BLaER1 treated with 17β-estradiol and CSF1 and Interleukin-3, amounts not matched to agents 10 nM and 100 nM (cell line): ENCODE data around the gene KLHL40.

Experiments
- H3K27ac ChIP-seq, 11 experiments: shearing (Covaris generic); formaldehyde crosslinking; 2 replicates each; pipeline ENCODE4 v1.8.1; 2022
- H3K27me3 ChIP-seq, 11 experiments: shearing (Covaris generic); formaldehyde crosslinking; 2 replicates each; pipeline ENCODE4 v1.8.1; 2022
- H3K36me3 ChIP-seq, 11 experiments: shearing (Covaris generic); formaldehyde crosslinking; 2 replicates each; pipeline ENCODE4 v1.8.1; 2022
- H3K4me1 ChIP-seq, 10 experiments: shearing (Covaris generic); formaldehyde crosslinking; 2 replicates each; pipeline ENCODE4 v1.8.1; 2022
- H3K4me2 ChIP-seq, 11 experiments: shearing (Covaris generic); formaldehyde crosslinking; 2 replicates each; pipeline ENCODE4 v1.8.1; 2022
- H3K4me3 ChIP-seq, 10 experiments: shearing (Covaris generic); formaldehyde crosslinking; 2 replicates each; pipeline ENCODE4 v1.8.1; 2022
- H3K9ac ChIP-seq, 11 experiments: shearing (Covaris generic); formaldehyde crosslinking; 2 replicates each; pipeline ENCODE4 v1.8.1; 2022
- H3K9me3 ChIP-seq, 11 experiments: shearing (Covaris generic); formaldehyde crosslinking; replicated peaks in 1 of 11; 2 replicates each; pipeline ENCODE4 v1.8.1; 2022
- H4K20me1 ChIP-seq, 11 experiments: shearing (Covaris generic); formaldehyde crosslinking; 2 replicates each; pipeline ENCODE4 v1.8.1; 2022
- Cebpa-rat ChIP-seq, 11 experiments: shearing (Covaris generic); IDR thresholded peaks; 2 replicates each; pipeline ENCODE4 v1.8.1; 2022

KLHL40 gene

DNA sequence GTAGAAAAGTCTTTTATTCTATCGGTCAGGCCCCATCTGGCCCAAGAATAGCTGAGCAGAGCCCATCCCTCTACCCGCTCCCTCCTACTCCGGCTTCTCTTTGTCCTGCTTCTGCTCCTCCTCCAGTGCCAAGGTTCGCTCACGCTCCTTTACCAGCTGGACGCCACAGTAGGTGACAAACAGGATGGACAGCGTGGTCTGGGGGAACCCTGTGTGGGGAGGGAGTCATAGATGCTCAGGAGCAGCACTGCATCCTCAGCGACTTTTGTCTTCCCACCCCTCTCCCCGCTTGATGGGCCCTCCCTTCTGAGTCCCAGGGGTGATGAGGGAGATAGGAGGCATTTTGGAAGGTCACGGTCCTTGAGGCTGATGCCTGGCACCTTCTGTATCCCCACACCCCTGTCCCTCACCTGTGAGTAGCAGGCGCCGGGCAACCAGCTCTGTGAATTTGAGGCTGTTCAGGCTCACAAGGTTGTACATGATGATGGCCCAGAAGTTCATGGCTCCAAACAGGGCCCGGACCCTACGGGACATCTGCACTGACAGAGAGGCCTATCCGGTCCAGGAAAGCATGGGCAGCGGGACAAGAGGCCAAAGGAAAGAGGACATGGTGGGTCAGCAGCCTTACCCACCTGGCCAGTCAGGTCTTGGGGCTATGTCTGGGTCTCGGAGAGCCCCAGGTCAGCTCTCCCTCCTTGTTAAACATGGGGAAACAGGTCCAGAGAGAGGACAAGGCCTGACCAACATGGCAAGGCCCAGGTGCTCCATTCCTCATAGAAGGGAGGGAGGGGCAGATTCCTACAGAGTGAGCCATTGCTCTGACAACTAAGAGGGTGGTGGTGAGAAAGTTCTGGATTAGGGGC lies 7.6 kb downstream of the KLHL40 start:
- no peaks in the 10 kb centered on the region for H3K36me3 ChIP-seq
- H3K4me3 ChIP-seq = no peak overlapping the region
- TF ChIP-seq Cebpa-rat (IDR thresholded peaks at IDR 0.05) = no peak
- peak overlapping the region in 2 of 11 experiments; percentile 66 to 71; a peak in 1 of 22 replicates for H3K4me2 ChIP-seq
- no peaks in the 10 kb centered on the region for H3K27me3 ChIP-seq
- H4K20me1 ChIP-seq = no peaks in the 10 kb centered on the region
- H3K4me1 ChIP-seq = peaks cover 0 to 38% (median 21%) of the 10 kb centered on the region in 10 experiments; a peak in 14 of 20 replicates
- H3K27ac ChIP-seq = no peak overlapping the region
- no peak overlapping the region for H3K9ac ChIP-seq
- no peaks in the 10 kb centered on the region for H3K9me3 ChIP-seq

DNA sequence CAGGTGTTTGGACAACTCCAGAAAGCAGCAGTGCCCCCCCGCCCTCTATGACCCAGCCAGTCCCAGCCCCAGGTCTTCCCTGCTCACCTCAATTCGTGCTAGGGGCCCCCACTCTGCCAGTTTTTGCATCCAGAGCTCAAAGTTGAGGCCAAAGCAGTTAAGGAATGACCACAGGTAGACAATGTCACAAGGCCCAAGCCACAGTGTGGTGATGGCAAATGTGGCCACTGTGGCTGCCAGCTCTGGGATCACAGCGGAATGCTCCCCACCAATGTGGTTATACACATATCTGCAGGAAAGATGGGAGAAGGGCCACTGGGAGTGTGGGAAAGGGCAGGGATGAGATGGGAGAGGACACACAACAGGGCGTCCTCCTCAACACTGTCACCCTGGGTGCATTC lies 8.2 kb downstream of the KLHL40 start:
- Histone ChIP-seq H3K4me3 (no peak overlapping the region), H3K4me1 (peaks cover 0 to 37% (median 22%) of the 10 kb centered on the region in 10 experiments; a peak in 17 of 20 replicates), H3K27me3 (no peaks in the 10 kb centered on the region), H3K9me3 (no peaks in the 10 kb centered on the region), H3K36me3 (no peaks in the 10 kb centered on the region), H3K9ac (no peak overlapping the region), H4K20me1 (peaks cover 0 to 2% (median 0%) of the 10 kb centered on the region in 11 experiments; a peak in 2 of 22 replicates), H3K27ac (no peak overlapping the region), H3K4me2 (no peak overlapping the region)
- TF ChIP-seq Cebpa-rat (IDR thresholded peaks at IDR 0.05) = no peak

DNA sequence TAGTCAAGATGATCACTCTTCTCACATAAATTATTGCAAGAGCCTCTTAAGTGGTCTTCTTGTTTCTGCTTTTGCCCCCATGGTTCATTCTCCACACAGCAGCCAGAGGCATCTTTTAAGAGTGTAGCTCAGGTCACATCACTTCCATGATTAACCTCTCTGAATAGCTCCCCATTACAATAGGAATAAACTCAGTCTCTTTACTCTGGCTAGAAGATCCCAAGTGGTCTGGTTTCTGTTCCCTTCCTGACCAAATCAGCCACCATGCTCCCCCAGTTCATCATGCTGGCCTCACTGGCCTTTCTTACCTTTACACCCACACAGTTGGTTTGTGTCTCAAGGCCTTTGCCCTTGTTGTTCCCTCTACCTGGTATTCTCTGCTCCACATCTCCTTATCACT lies 9.0 kb downstream of the KLHL40 start:
- Histone ChIP-seq H3K4me1 (peaks cover 0 to 40% (median 26%) of the 10 kb centered on the region in 10 experiments; a peak in 17 of 20 replicates), H3K9me3 (no peaks in the 10 kb centered on the region), H4K20me1 (peaks cover 0 to 8% (median 0%) of the 10 kb centered on the region in 11 experiments; a peak in 2 of 22 replicates), H3K27me3 (no peaks in the 10 kb centered on the region), H3K4me2 (no peak overlapping the region), H3K4me3 (no peak overlapping the region), H3K36me3 (no peaks in the 10 kb centered on the region), H3K9ac (no peak overlapping the region), H3K27ac (no peak overlapping the region)
- TF ChIP-seq Cebpa-rat (IDR thresholded peaks at IDR 0.05) = no peak

DNA sequence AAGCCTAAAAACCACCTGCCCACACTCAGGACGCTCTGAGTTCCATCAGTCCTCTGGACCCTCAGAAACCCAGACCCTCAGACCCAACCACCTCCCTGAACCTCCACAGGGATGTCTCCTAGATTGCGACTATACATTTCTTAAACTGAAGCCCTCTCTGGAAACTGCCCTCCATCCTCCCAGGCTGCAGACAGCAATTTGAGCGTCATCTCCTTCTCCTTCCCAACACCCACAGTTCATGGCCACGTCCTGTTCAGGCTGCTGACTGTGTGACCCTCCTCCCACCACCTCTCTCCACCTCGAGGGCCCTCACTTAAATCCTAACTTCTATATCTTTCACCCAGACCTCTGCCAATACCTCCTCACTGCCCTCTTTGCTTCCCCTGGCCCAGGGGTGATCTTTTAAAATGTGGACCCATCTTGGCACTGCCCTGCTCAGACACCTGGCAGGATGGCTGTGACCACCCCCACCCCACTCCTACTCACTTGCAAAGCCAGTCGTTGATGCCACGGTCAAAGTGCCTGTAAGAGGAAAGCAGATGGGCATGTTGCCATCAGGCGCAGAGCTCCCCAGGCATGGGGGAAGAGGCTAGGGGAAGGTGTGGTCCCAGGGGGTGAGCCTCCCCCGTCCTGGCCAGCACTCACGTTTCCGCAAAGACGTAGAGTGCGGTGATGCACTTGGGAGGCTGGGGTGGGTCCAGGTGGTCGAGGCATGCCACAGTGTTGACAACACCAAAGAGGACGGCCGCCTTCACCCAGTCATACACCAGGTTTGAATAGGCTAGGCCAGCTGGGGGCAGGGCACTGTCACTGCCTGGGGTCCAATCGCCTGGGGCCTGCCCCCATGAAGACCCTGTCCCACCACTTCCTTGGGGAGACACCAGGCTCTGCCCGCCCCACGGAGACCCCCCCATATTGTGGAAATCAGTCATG lies 11.3 kb downstream of the KLHL40 start:
- H3K27ac ChIP-seq = no peak overlapping the region
- H3K27me3 ChIP-seq = no peaks in the 10 kb centered on the region
- H3K4me2 ChIP-seq = no peak overlapping the region
- no peak overlapping the region for H3K4me3 ChIP-seq
- peaks cover 0 to 18% (median 0%) of the 10 kb centered on the region in 11 experiments; a peak in 4 of 22 replicates for H4K20me1 ChIP-seq
- H3K36me3 ChIP-seq = no peaks in the 10 kb centered on the region
- peaks cover 6 to 27% (median 17%) of the 10 kb centered on the region in 10 experiments; a peak in 18 of 20 replicates for H3K4me1 ChIP-seq
- H3K9ac ChIP-seq = no peak overlapping the region
- H3K9me3 ChIP-seq = no peaks in the 10 kb centered on the region
- TF ChIP-seq Cebpa-rat (IDR thresholded peaks at IDR 0.05) = no peak

DNA sequence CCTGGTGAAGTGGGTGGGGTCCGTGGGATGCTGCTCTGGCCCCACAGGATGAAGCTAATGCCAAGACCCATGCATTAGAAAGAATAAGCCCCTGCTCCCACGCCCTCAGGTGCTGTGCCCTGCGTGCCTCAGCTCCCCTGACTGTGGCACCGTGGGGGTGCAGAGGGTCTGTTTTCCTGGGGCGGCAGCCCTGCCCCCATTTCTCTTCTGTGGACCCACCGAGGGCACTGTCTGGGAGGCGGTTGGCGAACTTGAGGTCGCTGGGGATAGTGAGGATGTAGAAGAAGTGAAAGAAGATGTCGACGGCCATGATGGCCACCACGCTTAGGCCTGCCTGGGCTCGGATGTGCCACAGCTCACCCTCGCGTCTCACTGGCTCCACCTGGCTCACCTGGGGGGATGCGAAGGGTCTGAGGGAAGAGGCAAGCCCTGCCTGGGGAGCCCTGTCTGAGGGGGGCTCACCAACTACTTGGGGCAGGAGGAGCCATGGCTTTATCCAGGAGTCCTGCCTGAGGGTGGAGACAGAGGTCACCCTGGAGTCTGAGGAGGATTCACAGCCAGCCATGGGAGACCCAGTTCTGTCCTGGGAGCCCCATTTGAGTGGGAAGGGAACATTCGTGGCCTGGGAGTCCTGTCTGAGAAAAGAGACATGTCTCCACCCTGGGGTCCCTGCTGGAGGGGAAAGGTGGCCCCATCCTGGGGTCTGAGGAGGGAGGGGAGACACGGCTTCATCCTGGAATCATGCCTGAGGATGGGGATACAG lies 12.1 kb downstream of the KLHL40 start:
- TF ChIP-seq Cebpa-rat (IDR thresholded peaks at IDR 0.05) = no peak
- Histone ChIP-seq H3K27me3 (no peaks in the 10 kb centered on the region), H3K4me1 (peaks cover 4 to 18% (median 10%) of the 10 kb centered on the region in 10 experiments; a peak in 16 of 20 replicates), H3K9me3 (no peaks in the 10 kb centered on the region), H3K36me3 (no peaks in the 10 kb centered on the region), H3K9ac (no peak overlapping the region), H3K4me3 (no peak overlapping the region), H3K4me2 (no peak overlapping the region), H3K27ac (no peak overlapping the region), H4K20me1 (peaks cover 0 to 24% (median 5%) of the 10 kb centered on the region in 11 experiments; a peak in 6 of 22 replicates)

DNA sequence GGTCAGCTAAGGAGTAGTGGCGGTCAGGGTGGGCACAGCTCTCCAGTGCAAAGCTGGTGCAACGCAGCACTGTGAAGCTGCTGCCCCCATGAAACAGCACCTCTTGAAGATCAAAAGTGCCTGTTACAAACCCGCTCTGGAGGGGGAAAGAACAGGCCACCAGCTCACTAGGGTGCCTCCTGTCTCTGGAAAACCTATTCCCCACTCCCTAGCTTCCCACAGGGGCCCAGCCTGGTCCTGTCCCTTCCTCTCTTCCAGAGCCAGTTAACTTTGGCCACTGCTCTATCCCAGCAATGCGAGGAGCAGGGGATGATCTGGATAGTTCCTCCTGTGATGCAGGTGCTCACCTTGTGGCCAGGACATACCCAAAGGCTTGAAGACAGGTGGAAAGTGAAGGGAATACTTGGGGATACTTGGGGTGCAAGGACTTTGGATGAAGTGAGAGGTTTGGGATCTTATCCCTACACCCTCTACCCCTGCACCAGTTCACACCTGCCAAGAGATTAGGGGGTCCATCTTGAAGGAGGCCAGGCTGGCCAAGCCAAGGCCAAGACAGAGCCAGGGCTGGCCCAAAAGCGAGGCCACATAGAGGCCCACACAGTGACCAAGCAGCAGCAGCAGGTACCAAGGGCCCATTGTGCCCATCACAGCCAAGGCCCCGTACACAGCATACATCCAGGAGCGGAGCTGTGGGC lies 13.0 kb downstream of the KLHL40 start:
- Histone ChIP-seq H3K27ac (no peak overlapping the region), H3K4me3 (no peak overlapping the region), H3K27me3 (no peaks in the 10 kb centered on the region), H3K4me2 (peak overlapping the region in 8 of 11 experiments; percentile 5 to 50 (median 32); a peak in 6 of 22 replicates), H3K36me3 (no peaks in the 10 kb centered on the region), H3K9me3 (no peaks in the 10 kb centered on the region), H4K20me1 (peaks cover 0 to 31% (median 5%) of the 10 kb centered on the region in 11 experiments; a peak in 6 of 22 replicates), H3K4me1 (peaks cover 3 to 17% (median 10%) of the 10 kb centered on the region in 10 experiments; a peak in 14 of 20 replicates), H3K9ac (no peak overlapping the region)
- TF ChIP-seq Cebpa-rat (IDR thresholded peaks at IDR 0.05) = no peak

DNA sequence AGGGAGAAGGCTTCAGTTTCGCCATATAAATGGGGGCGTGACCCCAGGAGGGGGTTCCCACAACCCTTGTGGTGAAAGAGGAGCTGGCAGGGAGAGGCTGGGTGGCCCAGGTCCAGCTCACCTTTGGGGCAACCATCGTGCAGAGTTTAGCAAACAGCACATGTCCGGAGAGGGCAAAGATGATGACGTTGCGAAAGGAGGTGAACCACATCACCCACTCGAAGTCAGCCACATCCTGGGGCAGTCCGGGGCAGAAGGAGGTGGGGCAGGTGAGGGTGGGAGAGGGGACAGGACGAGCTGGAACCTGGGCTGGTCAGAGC lies 13.5 kb downstream of the KLHL40 start:
- Histone ChIP-seq H3K27me3 (no peaks in the 10 kb centered on the region), H3K4me2 (peak overlapping the region in 8 of 11 experiments; percentile 5 to 50 (median 32); a peak in 6 of 22 replicates), H3K4me1 (peaks cover 3 to 17% (median 10%) of the 10 kb centered on the region in 10 experiments; a peak in 14 of 20 replicates), H3K4me3 (no peak overlapping the region), H3K27ac (no peak overlapping the region), H3K36me3 (no peaks in the 10 kb centered on the region), H3K9me3 (no peaks in the 10 kb centered on the region), H4K20me1 (peaks cover 0 to 36% (median 5%) of the 10 kb centered on the region in 11 experiments; a peak in 6 of 22 replicates), H3K9ac (no peak overlapping the region)
- no peak for TF ChIP-seq Cebpa-rat (IDR thresholded peaks at IDR 0.05)

DNA sequence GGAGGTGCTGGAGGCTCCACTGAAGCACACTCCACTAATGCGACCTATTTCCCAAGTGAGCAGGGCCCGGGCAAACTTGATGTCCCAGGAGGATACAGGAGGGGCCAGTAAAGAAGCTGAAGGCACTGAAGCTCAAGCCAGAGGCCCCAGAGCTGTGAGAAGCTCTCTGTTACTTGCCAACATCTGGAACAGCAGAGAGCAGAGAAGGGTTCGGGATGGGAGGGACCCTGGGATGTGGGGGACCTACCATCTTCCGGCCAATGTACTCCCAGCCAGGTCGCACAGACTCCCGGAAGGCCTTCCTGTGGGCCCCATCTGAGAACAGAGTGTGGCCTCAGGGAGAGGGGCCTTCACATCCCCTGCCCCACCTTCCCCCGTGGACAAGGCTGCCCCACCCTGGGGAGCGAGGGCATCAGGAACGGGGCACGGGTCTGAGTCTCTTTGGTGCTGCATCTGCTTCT lies 14.2 kb downstream of the KLHL40 start:
- peaks cover 3 to 17% (median 10%) of the 10 kb centered on the region in 10 experiments; a peak in 14 of 20 replicates for H3K4me1 ChIP-seq
- no peak for TF ChIP-seq Cebpa-rat (IDR thresholded peaks at IDR 0.05)
- no peaks in the 10 kb centered on the region for H3K27me3 ChIP-seq
- peak overlapping the region in 7 of 11 experiments; percentile 22 to 50 (median 39); a peak in 8 of 22 replicates for H3K4me2 ChIP-seq
- no peak overlapping the region for H3K9ac ChIP-seq
- H3K27ac ChIP-seq = no peak overlapping the region
- H3K9me3 ChIP-seq = no peaks in the 10 kb centered on the region
- H4K20me1 ChIP-seq = peaks cover 0 to 36% (median 5%) of the 10 kb centered on the region in 11 experiments; a peak in 6 of 22 replicates
- H3K36me3 ChIP-seq = no peaks in the 10 kb centered on the region
- no peak overlapping the region for H3K4me3 ChIP-seq
